Trophoblast cell (in vitro differentiated cells and primary cell): ENCODE data around the gene LRCOL1.

Experiments used
- DNase-seq, 2 donors: peaks; one replicate each; pipeline ENCODE4 v3.0.0-alpha.2; 2016
- H2AFZ ChIP-seq: 2 replicates; pipeline ENCODE4 v1.6.1; 2013; ENCODE audit warnings: low read length, moderate library complexity, mild to moderate bottlenecking; ENCODE audit not compliant: insufficient read depth, poor library complexity
- H2AK5ac ChIP-seq: 2 replicates; pipeline ENCODE4 v1.6.1; 2013; ENCODE audit warnings: mild to moderate bottlenecking, low read length
- H2BK120ac ChIP-seq: 2 replicates; pipeline ENCODE4 v1.6.1; 2013; ENCODE audit warnings: low read length, mild to moderate bottlenecking, moderate library complexity; ENCODE audit not compliant: insufficient read depth, poor library complexity
- H2BK12ac ChIP-seq: 2 replicates; pipeline ENCODE4 v1.6.1; 2013; ENCODE audit warnings: mild to moderate bottlenecking, low read length, moderate library complexity
- H2BK5ac ChIP-seq: 2 replicates; pipeline ENCODE4 v1.6.1; 2013; ENCODE audit warnings: low read length, low read depth, moderate library complexity, mild to moderate bottlenecking; ENCODE audit not compliant: poor library complexity
- H3K14ac ChIP-seq: 2 replicates; pipeline ENCODE4 v1.6.1; 2013; ENCODE audit warnings: mild to moderate bottlenecking, low read length
- H3K18ac ChIP-seq: 2 replicates; pipeline ENCODE4 v1.6.1; 2013; ENCODE audit warnings: mild to moderate bottlenecking, low read length
- H3K23ac ChIP-seq: 2 replicates; pipeline ENCODE4 v1.6.1; 2013; ENCODE audit warnings: low read length
- H3K27ac ChIP-seq: 2 replicates; pipeline ENCODE4 v1.5.1; 2013; ENCODE audit warnings: low read depth, mild to moderate bottlenecking, inconsistent platforms, low read length, moderate library complexity
- H3K27me3 ChIP-seq: 2 replicates; pipeline ENCODE4 v1.6.1; 2013; ENCODE audit warnings: inconsistent platforms, mild to moderate bottlenecking, low read length, moderate library complexity; ENCODE audit not compliant: insufficient read depth
- H3K36me3 ChIP-seq, 2 experiments: 1 replicate in 1 of 2; 2 replicates in 1 of 2; pipeline ENCODE4 v1.6.1; 2013; ENCODE audit warnings: low read length in 2 of 2, mild to moderate bottlenecking in 2 of 2, moderate library complexity in 1 of 2; ENCODE audit not compliant: insufficient read depth in 2 of 2, control insufficient read depth in 1 of 2
- H3K4ac ChIP-seq: 2 replicates; pipeline ENCODE4 v1.6.1; 2013; ENCODE audit warnings: low read depth, mild to moderate bottlenecking, low read length, moderate library complexity
- H3K4me1 ChIP-seq, 2 experiments: 1 replicate in 1 of 2; 2 replicates in 1 of 2; pipeline ENCODE4 v1.6.1; 2013; ENCODE audit warnings: low read length in 2 of 2, mild to moderate bottlenecking in 2 of 2, moderate library complexity in 1 of 2; ENCODE audit not compliant: insufficient read depth in 2 of 2, control insufficient read depth in 1 of 2
- H3K4me2 ChIP-seq: 2 replicates; pipeline ENCODE4 v1.6.1; 2013; ENCODE audit warnings: inconsistent platforms, mild to moderate bottlenecking, low read length, moderate library complexity
- H3K4me3 ChIP-seq: 2 replicates; pipeline ENCODE4 v1.5.1; 2013; ENCODE audit warnings: mild to moderate bottlenecking, low read depth, low read length, inconsistent platforms
- H3K79me1 ChIP-seq: one replicate; pipeline ENCODE4 v1.6.1; 2013; ENCODE audit warnings: low read length
- H3K79me2 ChIP-seq: 2 replicates; pipeline ENCODE4 v1.6.1; 2013; ENCODE audit warnings: low read length, mild to moderate bottlenecking; ENCODE audit not compliant: control insufficient read depth, insufficient read depth, poor library complexity
- H3K9ac ChIP-seq: 2 replicates; pipeline ENCODE4 v1.6.1; 2013; ENCODE audit warnings: mild to moderate bottlenecking, low read length
- H3K9me3 ChIP-seq: 2 replicates; pipeline ENCODE4 v1.6.1; 2013; ENCODE audit warnings: low read depth, mild to moderate bottlenecking, control low read depth, inconsistent platforms, low read length; ENCODE audit not compliant: insufficient read depth
- H4K12ac ChIP-seq: 2 replicates; pipeline ENCODE4 v1.6.1; 2013; ENCODE audit warnings: low read depth, mild to moderate bottlenecking, low read length, moderate library complexity
- H4K8ac ChIP-seq: 2 replicates; pipeline ENCODE4 v1.6.1; 2013; ENCODE audit warnings: low read depth, mild to moderate bottlenecking, low read length, moderate library complexity
- H4K91ac ChIP-seq: one replicate; pipeline ENCODE4 v1.6.1; 2013; ENCODE audit warnings: low read depth, mild to moderate bottlenecking, low read length, moderate library complexity
- WGBS: extraction: QIAGEN DNeasy Blood & Tissue Kit; methylation state at CpG from one replicate; pipeline ENCODE4 v1.1.7; 2013; ENCODE audit warnings: missing lambda C conversion rate; ENCODE audit not compliant: insufficient read length, insufficient coverage; ENCODE audit errors: extremely low coverage; 5-methylcytosine and 5-hydroxymethylcytosine counted together

LRCOL1 gene

GRCh38 chr12:132578118-132578517 lies 32.3 kb downstream of the LRCOL1 start:
- no peak overlapping the region for H2BK12ac ChIP-seq
- no peak overlapping the region for H3K9ac ChIP-seq
- H3K79me2 ChIP-seq = no peaks in the 10 kb centered on the region
- no peak overlapping the region for H3K27ac ChIP-seq
- peaks cover 1% of the 10 kb centered on the region for H3K9me3 ChIP-seq
- H2AFZ ChIP-seq = no peak overlapping the region
- H3K36me3 ChIP-seq = peaks cover 54 to 57% of the 10 kb centered on the region in 2 experiments
- no peak overlapping the region for H3K4ac ChIP-seq
- DNase-seq = no peak
- no peak overlapping the region for H2BK120ac ChIP-seq
- no peak overlapping the region for H2AK5ac ChIP-seq
- no peak overlapping the region for H3K14ac ChIP-seq
- H2BK5ac ChIP-seq = no peak overlapping the region
- no peak overlapping the region for H4K8ac ChIP-seq
- H3K4me1 ChIP-seq = peaks cover 0 to 2% of the 10 kb centered on the region in 2 experiments
- H3K18ac ChIP-seq = no peak overlapping the region
- H3K4me3 ChIP-seq = no peak overlapping the region
- H3K79me1 ChIP-seq = no peaks in the 10 kb centered on the region
- no peak overlapping the region for H4K91ac ChIP-seq
- no peak overlapping the region for H3K4me2 ChIP-seq
- H3K23ac ChIP-seq = no peak overlapping the region
- WGBS = no CpG with 5 or more reads among the region's 11 CpGs
- peaks cover 17% of the 10 kb centered on the region for H3K27me3 ChIP-seq
- no peak overlapping the region for H4K12ac ChIP-seq

GRCh38 chr12:132577191-132577920 lies 33.0 kb downstream of the LRCOL1 start:
- Histone ChIP-seq H3K27me3 (peaks cover 9% of the 10 kb centered on the region), H3K23ac (no peak overlapping the region), H2AK5ac (no peak overlapping the region), H4K8ac (no peak overlapping the region), H3K4me1 (no peaks in the 10 kb centered on the region), H2BK5ac (no peak overlapping the region), H3K4ac (no peak overlapping the region), H4K12ac (no peak overlapping the region), H3K79me1 (no peaks in the 10 kb centered on the region), H3K36me3 (peaks cover 60 to 62% of the 10 kb centered on the region in 2 experiments), H4K91ac (no peak overlapping the region), H2AFZ (no peak overlapping the region), H3K14ac (no peak overlapping the region), H2BK12ac (no peak overlapping the region), H3K4me3 (no peak overlapping the region), H3K9me3 (peaks cover 1% of the 10 kb centered on the region), H3K79me2 (no peaks in the 10 kb centered on the region), H3K4me2 (no peak overlapping the region), H3K18ac (no peak overlapping the region), H3K9ac (no peak overlapping the region), H3K27ac (no peak overlapping the region), H2BK120ac (no peak overlapping the region)
- no CpG with 5 or more reads among the region's 22 CpGs for WGBS
- DNase-seq = no peak

GRCh38 chr12:132576701-132577100 lies 33.7 kb downstream of the LRCOL1 start:
- no CpG with 5 or more reads among the region's 12 CpGs for WGBS
- no peak overlapping the region for H3K27ac ChIP-seq
- H4K8ac ChIP-seq = no peak overlapping the region
- H2AFZ ChIP-seq = no peak overlapping the region
- H4K91ac ChIP-seq = no peak overlapping the region
- no peak overlapping the region for H3K9ac ChIP-seq
- H2BK5ac ChIP-seq = no peak overlapping the region
- no peaks in the 10 kb centered on the region for H3K4me1 ChIP-seq
- H3K14ac ChIP-seq = no peak overlapping the region
- no peak overlapping the region for H3K4ac ChIP-seq
- H3K9me3 ChIP-seq = peaks cover 1% of the 10 kb centered on the region
- H3K36me3 ChIP-seq = peaks cover 64 to 67% of the 10 kb centered on the region in 2 experiments
- no peaks in the 10 kb centered on the region for H3K79me1 ChIP-seq
- H3K27me3 ChIP-seq = peaks cover 4% of the 10 kb centered on the region
- H3K79me2 ChIP-seq = no peaks in the 10 kb centered on the region
- H2BK120ac ChIP-seq = no peak overlapping the region
- no peak overlapping the region for H3K23ac ChIP-seq
- no peak overlapping the region for H2BK12ac ChIP-seq
- DNase-seq = no peak
- H3K18ac ChIP-seq = no peak overlapping the region
- no peak overlapping the region for H2AK5ac ChIP-seq
- no peak overlapping the region for H4K12ac ChIP-seq
- no peak overlapping the region for H3K4me2 ChIP-seq
- no peak overlapping the region for H3K4me3 ChIP-seq

GRCh38 chr12:132575661-132576060 lies 34.7 kb downstream of the LRCOL1 start:
- no peak for DNase-seq
- Histone ChIP-seq H4K12ac (no peak overlapping the region), H3K79me1 (no peaks in the 10 kb centered on the region), H3K27ac (no peak overlapping the region), H4K91ac (no peak overlapping the region), H3K9ac (no peak overlapping the region), H3K14ac (no peak overlapping the region), H3K4ac (no peak overlapping the region), H2AK5ac (no peak overlapping the region), H3K4me1 (no peaks in the 10 kb centered on the region), H3K18ac (no peak overlapping the region), H3K4me3 (peak overlapping the region; percentile 53), H2BK5ac (no peak overlapping the region), H3K23ac (no peak overlapping the region), H3K36me3 (peaks cover 65 to 67% of the 10 kb centered on the region in 2 experiments), H3K27me3 (no peaks in the 10 kb centered on the region), H3K79me2 (no peaks in the 10 kb centered on the region), H2BK120ac (no peak overlapping the region), H2BK12ac (no peak overlapping the region), H3K4me2 (no peak overlapping the region), H2AFZ (no peak overlapping the region), H4K8ac (no peak overlapping the region), H3K9me3 (peaks cover 1% of the 10 kb centered on the region)
- WGBS = no CpG with 5 or more reads among the region's 11 CpGs
